NT2/D1 (cell line): Measurements from ENCODE around the gene FRMD3.

Source experiments
- SUZ12 ChIP-seq: IDR thresholded peaks from 2 replicates; pipeline ENCODE4 v1.6.1; 2011; ENCODE audit not compliant: insufficient read length, insufficient read depth; ENCODE audit errors: extremely low read depth
- YY1 ChIP-seq: IDR thresholded peaks from 2 replicates; pipeline ENCODE4 v1.6.1; 2011; ENCODE audit not compliant: insufficient read length, insufficient read depth
- ZNF274 ChIP-seq: IDR thresholded peaks from 2 replicates; pipeline ENCODE4 v1.6.1; 2011; ENCODE audit warnings: mild to moderate bottlenecking, low read depth, low read length

DNA sequence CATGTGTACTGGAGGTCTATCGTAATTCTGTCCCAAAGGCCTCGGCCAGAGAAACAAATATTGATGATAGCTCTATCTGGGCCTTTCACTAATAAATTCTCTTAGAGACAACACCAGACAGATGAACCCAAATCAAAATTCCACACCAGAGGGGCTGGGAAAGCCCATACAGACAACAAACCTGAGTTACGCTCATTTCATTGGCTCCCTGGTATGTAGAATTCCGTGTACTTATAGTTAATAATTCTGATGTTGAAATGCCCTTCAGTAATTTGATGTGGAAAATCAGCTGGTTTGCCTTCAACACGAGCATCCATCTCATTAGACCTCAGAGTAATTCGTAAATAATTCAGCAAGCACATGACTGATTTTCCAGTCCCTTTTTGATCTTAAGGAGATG is 53.2 kb downstream of the FRMD3 start:
- no peak for TF ChIP-seq YY1
- no peak for TF ChIP-seq ZNF274
- TF ChIP-seq SUZ12: no peak
